OCI-LY1 (cell line): ENCODE results near the gene MAPK12.

ENCODE experiments used
- H2AFZ ChIP-seq: fragments of 200-600 bp; sonication (generic), shearing (Covaris generic); 2 replicates; pipeline ENCODE4 v1.6.0; 2014; ENCODE audit warnings: antibody characterized with exemption, mild to moderate bottlenecking, low read length
- H3F3A ChIP-seq: fragments of 200-600 bp; sonication (generic), shearing (Covaris generic); 2 replicates; pipeline ENCODE4 v1.6.0; 2014; ENCODE audit warnings: mild to moderate bottlenecking, antibody characterized with exemption, low read length, moderate library complexity; ENCODE audit not compliant: insufficient read depth
- H3K27ac ChIP-seq: fragments of 200-600 bp; sonication (generic); 2 replicates; pipeline ENCODE4 v1.5.1; 2014; ENCODE audit warnings: low read length, mixed run types, mild to moderate bottlenecking, low read depth; ENCODE audit not compliant: poor library complexity, severe bottlenecking
- H3K27me3 ChIP-seq: fragments of 200-600 bp; sonication (generic); 2 replicates; pipeline ENCODE4 v1.6.0; 2014; ENCODE audit warnings: antibody characterized with exemption, mild to moderate bottlenecking, low read length, moderate library complexity; ENCODE audit not compliant: insufficient read depth
- H3K36me3 ChIP-seq: fragments of 200-600 bp; sonication (generic); 2 replicates; pipeline ENCODE4 v1.6.1; 2014; ENCODE audit warnings: mild to moderate bottlenecking, antibody characterized with exemption, low read length, moderate library complexity, mixed read lengths; ENCODE audit not compliant: insufficient read depth
- H3K4me1 ChIP-seq: fragments of 200-600 bp; sonication (generic); 2 replicates; pipeline ENCODE4 v1.5.1; 2014; ENCODE audit warnings: mild to moderate bottlenecking, low read length, moderate library complexity; ENCODE audit not compliant: insufficient read depth, severe bottlenecking
- H3K4me2 ChIP-seq: fragments of 200-600 bp; sonication (generic), shearing (Covaris generic); 2 replicates; pipeline ENCODE4 v1.6.1; 2014; ENCODE audit warnings: low read length
- H3K4me3 ChIP-seq: fragments of 200-600 bp; sonication (generic); 2 replicates; pipeline ENCODE4 v1.5.1; 2014; ENCODE audit warnings: low read length, low read depth, mild to moderate bottlenecking, mixed read lengths; ENCODE audit not compliant: poor library complexity, severe bottlenecking
- H3K79me2 ChIP-seq: fragments of 200-600 bp; shearing (Covaris generic); 2 replicates; pipeline ENCODE4 v1.6.1; 2016; ENCODE audit warnings: mixed run types, low read length, mixed read lengths; ENCODE audit not compliant: insufficient read depth
- H3K9ac ChIP-seq: fragments of 200-600 bp; sonication (generic), shearing (Covaris generic); 2 replicates; pipeline ENCODE4 v1.6.1; 2014; ENCODE audit warnings: mild to moderate bottlenecking, low read length, mixed read lengths
- H3K9me2 ChIP-seq: fragments of 200-600 bp; sonication (generic), shearing (Covaris generic); 2 replicates; pipeline ENCODE4 v1.6.1; 2014; ENCODE audit warnings: low read depth, mild to moderate bottlenecking, low read length, mixed read lengths
- H3K9me3 ChIP-seq: fragments of 200-600 bp; shearing (Covaris generic); 2 replicates; pipeline ENCODE4 v1.6.1; 2014; ENCODE audit warnings: low read length, mixed read lengths
- H4K20me1 ChIP-seq: fragments of 200-600 bp; sonication (generic), shearing (Covaris generic); 2 replicates; pipeline ENCODE4 v1.6.0; 2016; ENCODE audit warnings: mild to moderate bottlenecking, low read length; ENCODE audit not compliant: insufficient read depth
- CTCF ChIP-seq: fragments of 200-600 bp; sonication (generic), shearing (Covaris generic); IDR thresholded peaks from 2 replicates; pipeline ENCODE4 v1.5.1; 2017; ENCODE audit warnings: mild to moderate bottlenecking, antibody characterized with exemption, low read length, moderate library complexity, mixed read lengths
- EZH2 ChIP-seq: fragments of 200-600 bp; sonication (generic), shearing (Covaris generic); IDR thresholded peaks from 2 replicates; pipeline ENCODE4 v1.8.0; 2017; ENCODE audit warnings: borderline replicate concordance, mixed run types, mild to moderate bottlenecking, antibody characterized with exemption, low read length, moderate library complexity, mixed read lengths

MAPK12 gene

GRCh38 chr22:50258361-50259292, 2.9 kb downstream of the MAPK12 start:
- Histone ChIP-seq H3K9ac (no peak overlapping the region), H2AFZ (no peak overlapping the region), H3K79me2 (peaks cover 4% of the 10 kb centered on the region; the same call in 1 of the 2 replicates), H3K27me3 (no peaks in the 10 kb centered on the region), H3K9me3 (no peaks in the 10 kb centered on the region), H3K9me2 (no peaks in the 10 kb centered on the region), H4K20me1 (no peaks in the 10 kb centered on the region), H3K4me3 (no peak overlapping the region), H3K36me3 (peaks cover 47% of the 10 kb centered on the region), H3K4me1 (peaks cover 24% of the 10 kb centered on the region), H3K4me2 (no peak overlapping the region; the same call in 1 of the 2 replicates), H3K27ac (no peak overlapping the region), H3F3A (no peaks in the 10 kb centered on the region)
- TF ChIP-seq EZH2: no peak
- no peak for TF ChIP-seq CTCF

- peaks cover 53% of the 10 kb centered on the region for H3K36me3 ChIP-seq
- H2AFZ ChIP-seq: no peak overlapping the region
Observed at GRCh38 chr22:50257451-50258360, 3.8 kb downstream of the MAPK12 start.

More at GRCh38 chr22:50257451-50258360, 3.8 kb downstream of the MAPK12 start:
- peaks cover 4% of the 10 kb centered on the region; the same call in 1 of the 2 replicates for H3K79me2 ChIP-seq
- H3K9ac ChIP-seq: no peak overlapping the region
- H3K9me2 ChIP-seq: no peaks in the 10 kb centered on the region
- H3K4me1 ChIP-seq: peaks cover 21% of the 10 kb centered on the region
- H4K20me1 ChIP-seq: no peaks in the 10 kb centered on the region
- no peak overlapping the region for H3K27ac ChIP-seq
- no peaks in the 10 kb centered on the region for H3K27me3 ChIP-seq
- H3K4me2 ChIP-seq: no peak overlapping the region
- 0 out of 2 replicates have a peak, but pooled peaks cover 4% of the 10 kb centered on the region for H3F3A ChIP-seq
- H3K9me3 ChIP-seq: no peaks in the 10 kb centered on the region
- no peak overlapping the region for H3K4me3 ChIP-seq
- no peak for TF ChIP-seq EZH2
- TF ChIP-seq CTCF: no peak
